HG02798 (cell line): ENCODE data around the gene SLC22A16.
"Not testable (repeated sequence)": the region's sequence is repeated elsewhere in the genome, so short reads cannot be mapped to it uniquely, and the experiment has no call there.

Experiments
- ATAC-seq: cut with Tn5 transposase; IDR thresholded peaks from one replicate; pipeline ENCODE4 v1.9.1; 2021; ENCODE audit warnings: mild to moderate bottlenecking; ENCODE audit not compliant: unreplicated experiment, poor library complexity

The SLC22A16 gene

GRCh38 chr6:110491299-110491643, 14.9 kb upstream of the SLC22A16 start:
- no peak for ATAC-seq

GRCh38 chr6:110490110-110490509, 13.7 kb upstream of the SLC22A16 start:
- no peak for ATAC-seq

GRCh38 chr6:110488606-110489190, 12.3 kb upstream of the SLC22A16 start:
- ATAC-seq, result no peak

GRCh38 chr6:110487968-110488381, 11.6 kb upstream of the SLC22A16 start:
- ATAC-seq, result not testable (repeated sequence)

GRCh38 chr6:110486756-110487155, 10.3 kb upstream of the SLC22A16 start:
- ATAC-seq, result no peak

- no peak for ATAC-seq
Measured at GRCh38 chr6:110485491-110485890, 9.1 kb upstream of the SLC22A16 start.

- ATAC-seq, result no peak
Measured at GRCh38 chr6:110484321-110484720, 7.9 kb upstream of the SLC22A16 start.

- ATAC-seq, result no peak
Measured at GRCh38 chr6:110482774-110483400, 6.5 kb upstream of the SLC22A16 start.

- no peak for ATAC-seq
Measured at GRCh38 chr6:110481081-110481480, 4.7 kb upstream of the SLC22A16 start.

GRCh38 chr6:110475066-110475653, 1.3 kb downstream of the SLC22A16 start:
- no peak for ATAC-seq

GRCh38 chr6:110474500-110474899, 1.9 kb downstream of the SLC22A16 start:
- no peak for ATAC-seq

- ATAC-seq, result no peak
Measured at GRCh38 chr6:110472739-110473138, 3.7 kb downstream of the SLC22A16 start.

GRCh38 chr6:110471726-110472365, 4.6 kb downstream of the SLC22A16 start:
- ATAC-seq, result no peak

- no peak for ATAC-seq
Measured at GRCh38 chr6:110468731-110469130, 7.7 kb downstream of the SLC22A16 start.

- ATAC-seq, result no peak
Measured at GRCh38 chr6:110467566-110468140, 8.8 kb downstream of the SLC22A16 start.

GRCh38 chr6:110462884-110463481, 13.4 kb downstream of the SLC22A16 start:
- no peak for ATAC-seq

- ATAC-seq, result no peak
Measured at GRCh38 chr6:110461376-110461775, 15.0 kb downstream of the SLC22A16 start.

GRCh38 chr6:110459137-110459536, 17.3 kb downstream of the SLC22A16 start:
- no peak for ATAC-seq

- no peak for ATAC-seq
Measured at GRCh38 chr6:110458476-110458875, 17.9 kb downstream of the SLC22A16 start.

- not testable (repeated sequence) for ATAC-seq
Measured at GRCh38 chr6:110457567-110458175, 18.7 kb downstream of the SLC22A16 start.
